Kidney glomerular epithelial cell (primary cell): ENCODE results near the gene CSNK1G1.
"Not testable (repeated sequence)": the region's sequence is repeated elsewhere in the genome, so short reads cannot be mapped to it uniquely, and the experiment has no call there.

Source experiments
- DNase-seq: peaks from one replicate; lab custom pipeline; 2025; lab: John Stamatoyannopoulos, UW

The CSNK1G1 gene

GRCh38 chr15:64287953-64288352, 68.0 kb downstream of the CSNK1G1 start:
- no peak for DNase-seq

- no peak for DNase-seq
Observed at GRCh38 chr15:64286473-64286872, 69.5 kb downstream of the CSNK1G1 start.

- no peak for DNase-seq
Observed at GRCh38 chr15:64285871-64286270, 70.1 kb downstream of the CSNK1G1 start.

GRCh38 chr15:64285150-64285549, 70.8 kb downstream of the CSNK1G1 start:
- DNase-seq: no peak

GRCh38 chr15:64284042-64284441, 71.9 kb downstream of the CSNK1G1 start:
- peak; percentile 5 for DNase-seq

GRCh38 chr15:64282701-64283100, 73.3 kb downstream of the CSNK1G1 start:
- DNase-seq: no peak

GRCh38 chr15:64279131-64279530, 76.8 kb downstream of the CSNK1G1 start:
- DNase-seq: no peak

GRCh38 chr15:64275934-64276333, 80.0 kb downstream of the CSNK1G1 start:
- no peak for DNase-seq

- DNase-seq: no peak
Observed at GRCh38 chr15:64274341-64274950, 81.5 kb downstream of the CSNK1G1 start.

- DNase-seq: no peak
Observed at GRCh38 chr15:64267331-64267973, 88.5 kb downstream of the CSNK1G1 start.

- not testable (repeated sequence) for DNase-seq
Observed at GRCh38 chr15:64265188-64265587, 90.8 kb downstream of the CSNK1G1 start.

GRCh38 chr15:64264502-64264901, 91.5 kb downstream of the CSNK1G1 start:
- DNase-seq: no peak

- DNase-seq: no peak
Observed at GRCh38 chr15:64263567-64263966, 92.4 kb downstream of the CSNK1G1 start.

GRCh38 chr15:64256051-64256450, 99.9 kb downstream of the CSNK1G1 start:
- no peak for DNase-seq

- no peak for DNase-seq
Observed at GRCh38 chr15:64251658-64252057, 104.3 kb downstream of the CSNK1G1 start.

- no peak for DNase-seq
Observed at GRCh38 chr15:64251121-64251520, 104.9 kb downstream of the CSNK1G1 start.

- DNase-seq: no peak
Observed at GRCh38 chr15:64249883-64250575, 105.9 kb downstream of the CSNK1G1 start.

- DNase-seq: no peak
Observed at GRCh38 chr15:64249406-64249805, 106.6 kb downstream of the CSNK1G1 start.

GRCh38 chr15:64247906-64248541, 107.9 kb downstream of the CSNK1G1 start:
- peak; percentile 98 for DNase-seq

- DNase-seq: no peak
Observed at GRCh38 chr15:64247535-64247905, 108.5 kb downstream of the CSNK1G1 start.

GRCh38 chr15:64246364-64247189, 109.4 kb downstream of the CSNK1G1 start:
- peak; percentile 89 for DNase-seq

GRCh38 chr15:64245405-64245804, 110.6 kb downstream of the CSNK1G1 start:
- DNase-seq: no peak
